Common myeloid progenitor, CD34-positive (primary cell): ENCODE measurements around the gene KRTAP19-1.

Experiments
- CTCF ChIA-PET: fragments of 350-600 bp; sonication (Branson Sonifier 250); formaldehyde crosslinking; loops from one replicate; lab custom pipeline; 2021; ENCODE audit warnings: antibody characterized with exemption; lab: Charles Lee
- POLR2A ChIA-PET: fragments of 350-600 bp; sonication (Branson Sonifier 250); formaldehyde crosslinking; loops from one replicate; lab custom pipeline; 2021; ENCODE audit warnings: antibody characterized with exemption; lab: Charles Lee
- DNase-seq, 3 donors: peaks; one replicate each; pipeline versions ENCODE4 v3.0.0 to v3.0.0-alpha.2; 2013
- H3K27ac ChIP-seq, 2 experiments: 1 replicate in 1 of 2; 2 replicates in 1 of 2; pipeline ENCODE4 v1.7.0; 2013; ENCODE audit warnings: inconsistent platforms in 2 of 2, low read length in 2 of 2, mild to moderate bottlenecking in 2 of 2, low read depth in 1 of 2, moderate library complexity in 1 of 2; ENCODE audit not compliant: severe bottlenecking in 2 of 2, insufficient read depth in 1 of 2, poor library complexity in 1 of 2
- H3K27me3 ChIP-seq, 5 experiments: replicated peaks in 2 of 5; 1 replicate in 3 of 5; 2 replicates in 2 of 5; pipeline versions ENCODE4 v1.6.1 to v1.7.0; 2013; ENCODE audit warnings: low read length in 4 of 5, mild to moderate bottlenecking in 2 of 5, moderate library complexity in 2 of 5, inconsistent platforms in 1 of 5; ENCODE audit not compliant: insufficient read depth in 5 of 5, control insufficient read depth in 4 of 5
- H3K36me3 ChIP-seq, 4 experiments: 1 replicate in 2 of 4; 2 replicates in 2 of 4; pipeline versions ENCODE4 v1.6.1 to v1.7.0; 2013; ENCODE audit warnings: low read length in 3 of 4, control low read depth in 1 of 4, mild to moderate bottlenecking in 1 of 4; ENCODE audit not compliant: control insufficient read depth in 4 of 4, insufficient read depth in 4 of 4
- H3K4me1 ChIP-seq, 4 experiments: 1 replicate in 3 of 4; 2 replicates in 1 of 4; pipeline versions ENCODE4 v1.6.1 to v1.7.1; 2013; ENCODE audit warnings: low read length in 3 of 4, mild to moderate bottlenecking in 3 of 4, control low read depth in 1 of 4, inconsistent platforms in 1 of 4, moderate library complexity in 1 of 4; ENCODE audit not compliant: control insufficient read depth in 4 of 4, insufficient read depth in 4 of 4; ENCODE audit errors: control extremely low read depth in 1 of 4
- H3K4me3 ChIP-seq, 7 experiments: 1 replicate in 4 of 7; 2 replicates in 3 of 7; pipeline versions ENCODE4 v1.5.1 to v1.7.0; 2013; ENCODE audit warnings: mild to moderate bottlenecking in 7 of 7, low read length in 6 of 7, moderate library complexity in 6 of 7, inconsistent platforms in 2 of 7, low read depth in 2 of 7, control low read depth in 1 of 7; ENCODE audit not compliant: insufficient read depth in 4 of 7, control insufficient read depth in 1 of 7; ENCODE audit errors: extremely low read depth in 1 of 7
- H3K9me3 ChIP-seq, 5 experiments: 1 replicate in 4 of 5; 2 replicates in 1 of 5; pipeline versions ENCODE4 v1.6.1 to v1.7.1; 2013; ENCODE audit warnings: low read length in 4 of 5, mild to moderate bottlenecking in 2 of 5, inconsistent platforms in 1 of 5, low read depth in 1 of 5, moderate library complexity in 1 of 5; ENCODE audit not compliant: control insufficient read depth in 4 of 5, insufficient read depth in 2 of 5; ENCODE audit errors: control extremely low read depth in 1 of 5
- WGBS: methylation state at CpG from one replicate; pipeline ENCODE4 v1.1.5; 2013; ENCODE audit not compliant: insufficient coverage; 5-methylcytosine and 5-hydroxymethylcytosine counted together

Gene KRTAP19-1

GRCh38 chr21:30448514-30448913 is 31.7 kb downstream of the KRTAP19-1 start:
- ChIA-PET CTCF (no interaction called here), POLR2A (interaction anchor here (0.6 kb wide), 1 partner anchor 165 kb away, joined by 5 read pairs; the partner anchor contains the start of gene KRTAP6-1)
- peaks cover 0 to 7% (median 2%) of the 10 kb centered on the region in 4 experiments for H3K4me1 ChIP-seq
- no peak overlapping the region for H3K4me3 ChIP-seq
- H3K36me3 ChIP-seq, result no peaks in the 10 kb centered on the region
- DNase-seq, result no peak
- no CpG with 5 or more reads among the region's 3 CpGs for WGBS
- no peaks in the 10 kb centered on the region for H3K27me3 ChIP-seq
- no peak overlapping the region for H3K27ac ChIP-seq
- no peaks in the 10 kb centered on the region for H3K9me3 ChIP-seq

- CTCF ChIA-PET, result no interaction called here
- Histone ChIP-seq H3K27me3 (no peaks in the 10 kb centered on the region), H3K9me3 (no peaks in the 10 kb centered on the region), H3K36me3 (no peaks in the 10 kb centered on the region), H3K4me3 (no peak overlapping the region), H3K27ac (no peak overlapping the region), H3K4me1 (peaks cover 0 to 7% (median 2%) of the 10 kb centered on the region in 4 experiments)
- DNase-seq, result no peak
- POLR2A ChIA-PET, result no interaction called here
- WGBS, result 7% methylated on average over 3 of the region's 4 CpGs
These were observed 33.1 kb downstream of the KRTAP19-1 start for GRCh38 chr21:30447056-30447455.

GRCh38 chr21:30444204-30444603 is 36.0 kb downstream of the KRTAP19-1 start:
- peaks cover 0 to 7% (median 2%) of the 10 kb centered on the region in 4 experiments for H3K4me1 ChIP-seq
- H3K9me3 ChIP-seq, result no peaks in the 10 kb centered on the region
- no peak overlapping the region for H3K27ac ChIP-seq
- 80% methylated on average over 1 of the region's 1 CpG for WGBS
- DNase-seq, result no peak
- H3K36me3 ChIP-seq, result no peaks in the 10 kb centered on the region
- H3K27me3 ChIP-seq, result no peaks in the 10 kb centered on the region
- ChIA-PET CTCF (no interaction called here), POLR2A (interaction anchor here (0.6 kb wide), 1 partner anchor 7 kb away, joined by 4 read pairs; no protein-coding TSS in a partner anchor)
- no peak overlapping the region for H3K4me3 ChIP-seq

- Histone ChIP-seq H3K4me1 (peaks cover 0 to 7% (median 2%) of the 10 kb centered on the region in 4 experiments), H3K36me3 (no peaks in the 10 kb centered on the region), H3K27me3 (no peaks in the 10 kb centered on the region), H3K9me3 (no peaks in the 10 kb centered on the region), H3K4me3 (no peak overlapping the region), H3K27ac (no peak overlapping the region)
- POLR2A ChIA-PET, result no interaction called here
- CTCF ChIA-PET, result no interaction called here
- DNase-seq, result no peak
These were observed 36.9 kb downstream of the KRTAP19-1 start for GRCh38 chr21:30443226-30443625.

GRCh38 chr21:30439975-30440374 is 40.2 kb downstream of the KRTAP19-1 start, which contains the start of gene KRTAP15-1:
TSS of gene KRTAP15-1 (plus strand) at chr21:30440275. CDS start at chr21:30440328, 53 bp downstream.
- Histone ChIP-seq H3K9me3 (no peaks in the 10 kb centered on the region), H3K27me3 (no peaks in the 10 kb centered on the region), H3K27ac (no peak within 1 kb of the TSS), H3K36me3 (no peaks in the 10 kb centered on the region), H3K4me1 (no peaks in the 10 kb centered on the region), H3K4me3 (no peak within 1 kb of the TSS)
- WGBS, result 100% methylated on average over 4 of the region's 5 CpGs
- DNase-seq, result no peak
- ChIA-PET CTCF (no interaction called here), POLR2A (no interaction called here)

- no peak overlapping the region for H3K4me3 ChIP-seq
- no peak overlapping the region for H3K27ac ChIP-seq
- no CpG with 5 or more reads among the region's 3 CpGs for WGBS
- H3K4me1 ChIP-seq, result no peaks in the 10 kb centered on the region
- no peaks in the 10 kb centered on the region for H3K36me3 ChIP-seq
- CTCF ChIA-PET, result no interaction called here
- DNase-seq, result no peak
- no peaks in the 10 kb centered on the region for H3K27me3 ChIP-seq
- POLR2A ChIA-PET, result interaction anchor here (0.6 kb wide), 1 partner anchor 7 kb away, joined by 4 read pairs; no protein-coding TSS in a partner anchor
- H3K9me3 ChIP-seq, result no peaks in the 10 kb centered on the region
These were observed 43.1 kb downstream of the KRTAP19-1 start for GRCh38 chr21:30437010-30437565.

GRCh38 chr21:30434033-30434631 is 46.0 kb downstream of the KRTAP19-1 start:
- H3K27ac ChIP-seq, result no peak overlapping the region
- H3K27me3 ChIP-seq, result peaks cover 0 to 2% (median 0%) of the 10 kb centered on the region in 5 experiments
- peak; percentile 1 to 37 (median 24) for DNase-seq
- no peaks in the 10 kb centered on the region for H3K9me3 ChIP-seq
- H3K4me1 ChIP-seq, result no peaks in the 10 kb centered on the region
- H3K36me3 ChIP-seq, result no peaks in the 10 kb centered on the region
- H3K4me3 ChIP-seq, result no peak overlapping the region
- POLR2A ChIA-PET, result no interaction called here
- WGBS, result 29% methylated on average over 4 of the region's 10 CpGs
- CTCF ChIA-PET, result interaction anchor here (1.2 kb wide), 1 partner anchor 653 kb away, joined by 3 read pairs; no protein-coding TSS in a partner anchor
